ENCODE data around the gene RNF114.
A peak's percentile ranks its signal among the peaks of the same experiment; 100 is the strongest.

RNF114 gene

GRCh38 chr20:49961413-49961812 is 25.2 kb downstream of the RNF114 start:
- no peak overlapping the region for H3K27ac ChIP-seq
- no peaks in the 10 kb centered on the region for H3K9me3 ChIP-seq
- H3K4me3 ChIP-seq (ENCODE audit: low read depth in 1 of 2, low read length in 1 of 2), result no peak overlapping the region
- peaks cover 55% of the 10 kb centered on the region for H3K36me3 ChIP-seq
- H3K27me3 ChIP-seq, result no peaks in the 10 kb centered on the region
- no peak for TF ChIP-seq CTCF (IDR thresholded peaks at IDR 0.05)
- H3K4me1 ChIP-seq (ENCODE audit: control insufficient read depth in 1 of 2, insufficient read depth in 1 of 2, low read depth in 1 of 2, low read length in 1 of 2), result peaks cover 13 to 14% of the 10 kb centered on the region in 2 experiments

GRCh38 chr20:49964964-49965780 is 29.0 kb downstream of the RNF114 start:
- Histone ChIP-seq H3K4me3 (ENCODE audit: low read depth in 1 of 2, low read length in 1 of 2) (no peak overlapping the region), H3K27me3 (no peaks in the 10 kb centered on the region), H3K9me3 (no peaks in the 10 kb centered on the region), H3K27ac (peak overlapping the region; percentile 37), H3K36me3 (peaks cover 22% of the 10 kb centered on the region), H3K4me1 (ENCODE audit: control insufficient read depth in 1 of 2, insufficient read depth in 1 of 2, low read depth in 1 of 2, low read length in 1 of 2) (peaks cover 13 to 14% of the 10 kb centered on the region in 2 experiments)
- no peak for TF ChIP-seq CTCF (IDR thresholded peaks at IDR 0.05)

- peak overlapping the region; percentile 25 for H3K27ac ChIP-seq
- peaks cover 13 to 14% of the 10 kb centered on the region in 2 experiments for H3K4me1 ChIP-seq (ENCODE audit: control insufficient read depth in 1 of 2, insufficient read depth in 1 of 2, low read depth in 1 of 2, low read length in 1 of 2)
- H3K4me3 ChIP-seq (ENCODE audit: low read depth in 1 of 2, low read length in 1 of 2), result no peak overlapping the region
- H3K36me3 ChIP-seq, result peaks cover 22% of the 10 kb centered on the region
- no peaks in the 10 kb centered on the region for H3K9me3 ChIP-seq
- H3K27me3 ChIP-seq, result no peaks in the 10 kb centered on the region
- TF ChIP-seq CTCF (IDR thresholded peaks at IDR 0.05), result no peak
Observed at GRCh38 chr20:49965781-49966305, 29.6 kb downstream of the RNF114 start.

- H3K27ac ChIP-seq, result no peak overlapping the region
- peaks cover 22% of the 10 kb centered on the region for H3K36me3 ChIP-seq
- H3K4me1 ChIP-seq (ENCODE audit: control insufficient read depth in 1 of 2, insufficient read depth in 1 of 2, low read depth in 1 of 2, low read length in 1 of 2), result peaks cover 13 to 14% of the 10 kb centered on the region in 2 experiments
- TF ChIP-seq CTCF (IDR thresholded peaks at IDR 0.05), result no peak
- no peak overlapping the region for H3K4me3 ChIP-seq (ENCODE audit: low read depth in 1 of 2, low read length in 1 of 2)
- H3K27me3 ChIP-seq, result no peaks in the 10 kb centered on the region
- H3K9me3 ChIP-seq, result no peaks in the 10 kb centered on the region
Observed at GRCh38 chr20:49966861-49967260, 30.7 kb downstream of the RNF114 start.

- Histone ChIP-seq H3K9me3 (no peaks in the 10 kb centered on the region), H3K4me1 (ENCODE audit: control insufficient read depth in 1 of 2, insufficient read depth in 1 of 2, low read depth in 1 of 2, low read length in 1 of 2) (peaks cover 13 to 14% of the 10 kb centered on the region in 2 experiments), H3K36me3 (peaks cover 11% of the 10 kb centered on the region), H3K27ac (no peak overlapping the region), H3K4me3 (ENCODE audit: low read depth in 1 of 2, low read length in 1 of 2) (no peak overlapping the region), H3K27me3 (no peaks in the 10 kb centered on the region)
- TF ChIP-seq CTCF (IDR thresholded peaks at IDR 0.05), result no peak
Observed at GRCh38 chr20:49969234-49969633, 33.0 kb downstream of the RNF114 start.
